ENCODE measurements around the gene RPTOR. TPM values are rescaled to one million over a fixed set of nuclear protein-coding genes. Genes with fewer than 3 reads are reported as not detected.

Gene RPTOR
- total RNA-seq, 4 donors from 2014 or later, result 18.7 to 35.4 (median 21.0) TPM

DNA sequence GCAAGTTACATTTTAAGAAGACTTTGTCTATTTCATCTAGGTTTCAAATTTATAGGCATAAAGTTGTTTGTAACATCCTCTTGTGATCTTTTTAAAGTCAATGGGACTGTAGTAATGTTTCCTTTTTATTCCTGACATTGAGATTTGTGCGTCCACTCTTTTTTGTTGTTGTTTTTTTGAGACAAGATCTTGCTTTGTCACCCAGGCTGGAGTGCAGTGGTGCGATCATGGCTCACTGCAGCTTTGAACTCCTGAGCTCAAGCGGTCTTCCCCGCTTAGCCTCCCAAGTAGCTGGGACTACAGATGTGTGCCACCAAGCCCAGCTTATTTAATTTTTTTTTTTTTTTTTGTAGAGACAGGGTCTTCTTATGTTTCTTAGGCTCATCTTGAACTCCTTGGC is 29.9 kb downstream of the RPTOR start:
- TF ChIP-seq, protein P1, sequence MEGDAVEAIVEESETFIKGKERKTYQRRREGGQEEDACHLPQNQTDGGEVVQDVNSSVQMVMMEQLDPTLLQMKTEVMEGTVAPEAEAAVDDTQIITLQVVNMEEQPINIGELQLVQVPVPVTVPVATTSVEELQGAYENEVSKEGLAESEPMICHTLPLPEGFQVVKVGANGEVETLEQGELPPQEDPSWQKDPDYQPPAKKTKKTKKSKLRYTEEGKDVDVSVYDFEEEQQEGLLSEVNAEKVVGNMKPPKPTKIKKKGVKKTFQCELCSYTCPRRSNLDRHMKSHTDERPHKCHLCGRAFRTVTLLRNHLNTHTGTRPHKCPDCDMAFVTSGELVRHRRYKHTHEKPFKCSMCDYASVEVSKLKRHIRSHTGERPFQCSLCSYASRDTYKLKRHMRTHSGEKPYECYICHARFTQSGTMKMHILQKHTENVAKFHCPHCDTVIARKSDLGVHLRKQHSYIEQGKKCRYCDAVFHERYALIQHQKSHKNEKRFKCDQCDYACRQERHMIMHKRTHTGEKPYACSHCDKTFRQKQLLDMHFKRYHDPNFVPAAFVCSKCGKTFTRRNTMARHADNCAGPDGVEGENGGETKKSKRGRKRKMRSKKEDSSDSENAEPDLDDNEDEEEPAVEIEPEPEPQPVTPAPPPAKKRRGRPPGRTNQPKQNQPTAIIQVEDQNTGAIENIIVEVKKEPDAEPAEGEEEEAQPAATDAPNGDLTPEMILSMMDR (IDR thresholded peaks at IDR 0.05; ENCODE audit: low read depth), result no peak

DNA sequence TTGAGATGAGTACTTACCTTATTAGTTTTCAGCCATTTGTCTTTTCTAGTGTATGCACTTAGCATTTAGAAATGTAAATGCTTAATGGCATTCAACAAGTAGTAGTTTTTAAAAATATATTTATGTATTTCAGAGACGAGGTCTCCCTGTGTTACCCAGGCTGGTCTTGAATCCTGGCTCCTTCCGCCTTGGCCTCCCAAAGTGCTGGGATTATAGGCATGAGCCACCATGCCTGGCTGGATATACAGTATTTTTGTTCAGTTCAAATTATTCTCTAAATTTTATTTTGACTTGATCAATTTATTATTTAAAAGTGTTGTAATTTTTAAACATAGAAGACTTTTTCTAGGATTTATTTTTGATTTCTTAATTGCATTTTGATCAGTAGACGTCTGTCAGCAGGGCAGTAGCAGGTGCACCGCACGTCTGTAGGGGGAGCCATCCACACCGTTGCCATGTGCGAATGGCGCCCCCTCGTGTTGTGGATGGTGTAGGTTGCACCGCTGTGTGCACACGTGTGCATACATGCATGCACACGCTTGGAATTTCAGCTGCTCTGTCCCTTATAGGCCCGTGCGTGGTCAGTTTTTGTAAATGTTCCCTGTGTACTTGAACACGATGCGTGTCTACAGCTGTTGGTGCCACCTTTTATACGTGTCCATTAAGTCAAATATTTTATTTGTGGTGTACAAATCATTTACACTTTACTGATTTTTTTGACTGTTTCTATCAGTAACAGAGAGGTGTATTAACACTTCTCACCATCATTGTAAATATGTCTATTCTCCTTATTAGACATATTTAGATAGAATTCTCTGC is 30.6 kb downstream of the RPTOR start:
- TF ChIP-seq, protein P1 (IDR thresholded peaks at IDR 0.05; ENCODE audit: low read depth), result no peak

DNA sequence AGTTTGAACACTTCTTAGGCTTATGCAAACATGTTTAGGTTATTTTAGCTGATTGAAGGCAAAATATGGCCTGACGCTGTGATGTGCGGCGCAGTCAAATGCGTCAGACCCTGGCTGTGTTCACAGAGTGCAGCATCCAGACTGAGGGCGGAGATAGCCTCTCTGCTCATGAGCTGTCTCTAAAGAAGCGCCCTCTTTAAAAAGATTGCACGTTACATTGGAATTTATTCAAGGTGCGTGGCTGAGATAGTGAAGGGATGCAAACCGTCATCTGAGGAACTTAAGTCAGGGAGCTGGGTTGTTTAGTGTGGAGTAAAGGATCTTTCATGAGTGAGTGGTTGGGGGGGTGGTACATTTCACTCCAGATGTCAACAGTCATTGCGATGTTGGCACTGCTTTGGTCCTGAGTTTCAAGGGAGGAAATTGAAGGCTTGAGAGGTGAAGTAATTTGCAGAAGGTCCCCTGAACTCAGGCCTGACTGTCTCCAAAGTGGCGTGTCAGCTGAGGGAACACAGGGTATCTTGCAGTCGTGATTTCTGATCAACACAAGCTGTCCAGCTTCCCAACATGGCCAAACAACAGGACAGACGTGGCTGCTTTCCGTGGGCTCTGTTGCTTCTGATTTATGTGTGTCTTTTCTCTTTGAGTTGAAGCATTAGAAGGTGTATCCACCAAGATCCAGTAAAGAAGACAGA is 33.4 kb downstream of the RPTOR start:
- TF ChIP-seq, protein P1 (IDR thresholded peaks at IDR 0.05; ENCODE audit: low read depth), result no peak

DNA sequence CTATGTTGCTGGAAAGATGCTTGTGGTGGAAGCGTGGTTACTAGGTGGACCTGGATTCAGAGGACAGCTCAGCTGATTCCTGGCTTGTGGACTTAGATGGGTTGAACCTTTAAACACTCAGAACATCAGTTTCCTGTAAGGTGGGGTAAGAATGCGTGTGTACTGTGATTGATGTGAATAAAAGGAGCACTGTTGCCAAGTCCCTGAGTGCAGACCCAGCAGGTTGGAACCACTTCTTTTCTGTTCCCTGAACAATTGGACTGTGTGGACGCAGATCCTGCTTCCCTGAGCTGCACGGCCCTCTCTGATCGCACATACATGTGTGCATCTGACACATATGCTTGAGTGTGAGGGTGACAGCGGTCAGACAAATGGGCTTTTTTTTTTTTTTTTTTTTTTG is 37.5 kb downstream of the RPTOR start:
- TF ChIP-seq, protein P1 (IDR thresholded peaks at IDR 0.05; ENCODE audit: low read depth), result no peak

DNA sequence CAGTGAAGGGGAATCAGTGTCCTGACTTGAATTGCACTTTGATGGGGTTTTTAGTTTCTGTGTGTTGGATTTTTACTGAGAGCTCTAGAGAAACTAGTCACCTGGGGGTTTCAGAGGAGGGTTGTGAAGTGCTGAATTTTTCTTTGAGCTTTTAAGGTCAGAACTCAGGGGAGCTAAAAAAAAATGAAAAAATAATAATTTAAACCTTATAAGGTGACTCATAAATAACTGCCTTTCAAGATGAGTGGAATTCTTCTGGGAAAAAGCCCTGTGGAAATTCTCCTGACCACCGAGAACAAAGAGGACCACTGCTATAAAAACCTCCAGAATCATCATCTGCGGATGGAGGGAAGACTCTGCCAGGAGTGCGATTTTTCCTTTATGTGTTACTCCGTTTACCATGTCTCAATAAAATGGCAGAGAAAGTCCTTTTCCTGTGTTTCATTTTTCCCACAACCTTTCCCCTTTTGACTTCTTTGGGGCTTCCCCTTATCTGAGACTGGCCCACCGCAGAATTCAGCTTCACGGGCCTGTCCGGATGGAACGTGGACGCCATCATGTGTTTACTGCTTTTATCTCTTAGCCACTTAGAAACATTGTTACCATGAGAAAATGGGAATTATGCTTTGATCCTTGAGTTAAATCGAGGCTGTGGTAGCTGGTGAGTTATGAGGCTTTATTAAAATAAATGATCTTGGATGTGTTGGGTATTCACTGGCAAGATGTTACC is 39.7 kb downstream of the RPTOR start:
- TF ChIP-seq, protein P1 (IDR thresholded peaks at IDR 0.05; ENCODE audit: low read depth), result no peak

DNA sequence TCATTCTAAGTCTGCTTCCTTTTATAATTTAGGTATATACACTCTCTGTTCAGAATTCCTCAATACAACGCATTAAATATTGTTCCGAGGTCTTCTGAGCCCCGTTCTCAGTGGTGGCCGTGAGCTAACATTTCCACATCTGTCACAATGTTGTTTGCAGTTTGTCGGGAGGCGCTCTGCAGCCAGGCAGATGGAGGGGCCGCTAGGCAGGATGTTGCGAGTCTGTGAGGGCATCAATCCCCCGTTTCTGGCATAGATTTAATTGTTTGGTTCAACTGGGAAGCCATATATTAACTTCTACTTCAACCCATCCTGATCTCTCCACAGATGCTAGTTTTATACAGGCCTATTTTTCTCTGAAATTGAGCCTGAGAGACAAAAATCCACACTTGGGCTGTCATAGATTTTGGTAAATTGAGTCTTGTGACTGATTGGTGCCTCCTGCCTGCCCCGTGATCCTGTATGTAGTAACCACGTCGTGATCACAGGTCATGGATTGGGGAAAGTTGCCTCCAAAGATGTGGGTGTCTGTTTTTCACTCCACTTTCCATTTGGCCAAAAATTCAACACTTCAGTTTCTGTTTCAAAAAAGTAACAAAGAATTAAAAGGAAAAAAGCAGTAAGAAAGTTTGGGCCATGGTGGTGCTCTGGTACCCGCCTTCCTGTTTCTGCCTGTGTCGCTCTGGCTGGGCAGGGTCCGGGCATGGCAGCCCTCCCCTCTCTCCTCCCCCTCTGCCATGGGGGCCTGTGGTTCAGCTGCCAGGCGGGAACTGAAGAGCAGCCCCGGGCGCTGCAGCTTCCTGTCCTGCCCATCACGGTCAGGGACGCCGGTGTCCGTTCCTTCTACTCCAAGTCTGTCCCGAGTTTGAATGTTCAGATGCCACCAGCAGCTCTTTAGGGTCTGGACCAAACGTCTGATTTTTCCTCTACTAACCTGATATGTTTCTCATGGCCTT is 41.5 kb downstream of the RPTOR start:
- TF ChIP-seq, protein P1 (IDR thresholded peaks at IDR 0.05; ENCODE audit: low read depth), result no peak
